GM18951 (cell line): ENCODE data around the gene DENND5A.

ENCODE experiments used
- POLR2A ChIP-seq: IDR thresholded peaks from 4 replicates; pipeline ENCODE4 v1.6.1; 2011; ENCODE audit warnings: mild to moderate bottlenecking; ENCODE audit not compliant: insufficient read length, insufficient read depth; ENCODE audit errors: extremely low read depth
- in situ Hi-C: fragments of 300-500 bp; cut with MboI; formaldehyde crosslinking; loops from one replicate; pipeline ENCODE4 v1.12.0; 2022; ENCODE audit warnings: low sequenced_read_pairs, mixed read lengths, inconsistent platforms; ENCODE audit not compliant: unreplicated experiment

Gene DENND5A

GRCh38 chr11:9138133-9138453 lies 127.1 kb downstream of the DENND5A start:
- in situ Hi-C loops, result loop anchor here (10.0 kb wide), 1 partner anchor 123 kb away; no protein-coding TSS in a partner anchor
- TF ChIP-seq POLR2A, result no peak

- in situ Hi-C loops, result loop anchor here (10.0 kb wide), 1 partner anchor 123 kb away; no protein-coding TSS in a partner anchor
- no peak for TF ChIP-seq POLR2A
Measured at GRCh38 chr11:9137293-9138132, 127.6 kb downstream of the DENND5A start.

GRCh38 chr11:9136741-9137140 lies 128.4 kb downstream of the DENND5A start:
- in situ Hi-C loops, result loop anchor here (10.0 kb wide), 1 partner anchor 122 kb away; no protein-coding TSS in a partner anchor
- no peak for TF ChIP-seq POLR2A

- TF ChIP-seq POLR2A, result no peak
- in situ Hi-C loops, result loop anchor here (10.0 kb wide), 1 partner anchor 119 kb away; no protein-coding TSS in a partner anchor
Measured at GRCh38 chr11:9133956-9134355, 131.2 kb downstream of the DENND5A start.

- in situ Hi-C loops, result loop anchor here (10.0 kb wide), 1 partner anchor 118 kb away; no protein-coding TSS in a partner anchor
- no peak for TF ChIP-seq POLR2A
Measured at GRCh38 chr11:9132203-9132878, 132.8 kb downstream of the DENND5A start.

- in situ Hi-C loops, result loop anchor here (10.0 kb wide), 1 partner anchor 115 kb away; no protein-coding TSS in a partner anchor
- TF ChIP-seq POLR2A, result no peak
Measured at GRCh38 chr11:9130297-9130696, 134.9 kb downstream of the DENND5A start.

- in situ Hi-C loops, result no loop called here
- no peak for TF ChIP-seq POLR2A
Measured at GRCh38 chr11:9126636-9127035, 138.5 kb downstream of the DENND5A start.

- in situ Hi-C loops, result no loop called here
Measured at GRCh38 chr11:9125185-9125886, 139.8 kb downstream of the DENND5A start.

GRCh38 chr11:9123595-9124304 lies 141.4 kb downstream of the DENND5A start:
- in situ Hi-C loops, result no loop called here

More at GRCh38 chr11:9125185-9125886, 139.8 kb downstream of the DENND5A start:
- no peak for TF ChIP-seq POLR2A

GRCh38 chr11:9121469-9121796 lies 143.7 kb downstream of the DENND5A start:
- TF ChIP-seq POLR2A, result no peak
- in situ Hi-C loops, result no loop called here

More at GRCh38 chr11:9123595-9124304, 141.4 kb downstream of the DENND5A start:
- TF ChIP-seq POLR2A, result no peak

GRCh38 chr11:9120664-9121468 lies 144.3 kb downstream of the DENND5A start:
- in situ Hi-C loops, result no loop called here
- TF ChIP-seq POLR2A, result no peak

- in situ Hi-C loops, result no loop called here
- TF ChIP-seq POLR2A, result no peak
Measured at GRCh38 chr11:9118277-9118676, 146.9 kb downstream of the DENND5A start.
